Inflammatory macrophage treated with lipopolysaccharide for 4 hours (primary cell): ENCODE results near the gene TFDP1.
"Not testable (repeated sequence)": the region's sequence is repeated elsewhere in the genome, so short reads cannot be mapped to it uniquely, and the experiment has no call there.

Experiments used
- DNase-seq: peaks from one replicate; pipeline ENCODE4 v3.0.0-alpha.2; 2020

TFDP1 gene

GRCh38 chr13:113620036-113620796 lies 35.7 kb downstream of the TFDP1 start:
- DNase-seq, result no peak

GRCh38 chr13:113621046-113621445 lies 36.5 kb downstream of the TFDP1 start:
- DNase-seq, result no peak

- not testable (repeated sequence) for DNase-seq
Observed at GRCh38 chr13:113621498-113621897, 36.9 kb downstream of the TFDP1 start.

GRCh38 chr13:113621986-113622550 lies 37.5 kb downstream of the TFDP1 start:
- DNase-seq, result not testable (repeated sequence)

- no peak for DNase-seq
Observed at GRCh38 chr13:113622791-113623490, 38.4 kb downstream of the TFDP1 start.

GRCh38 chr13:113623491-113624234 lies 39.1 kb downstream of the TFDP1 start:
- DNase-seq, result peak; percentile 13

GRCh38 chr13:113624235-113624587 lies 39.7 kb downstream of the TFDP1 start:
- DNase-seq, result no peak

GRCh38 chr13:113624640-113625304 lies 40.2 kb downstream of the TFDP1 start:
- DNase-seq, result not testable (repeated sequence)

- DNase-seq, result no peak
Observed at GRCh38 chr13:113625965-113626721, 41.6 kb downstream of the TFDP1 start.

- no peak for DNase-seq
Observed at GRCh38 chr13:113627136-113627535, 42.6 kb downstream of the TFDP1 start.

GRCh38 chr13:113628291-113629270 lies 44.0 kb downstream of the TFDP1 start:
- no peak for DNase-seq

- DNase-seq, result no peak
Observed at GRCh38 chr13:113629866-113630265, 45.3 kb downstream of the TFDP1 start.

GRCh38 chr13:113630296-113630695 lies 45.7 kb downstream of the TFDP1 start:
- DNase-seq, result no peak

GRCh38 chr13:113630804-113631203 lies 46.3 kb downstream of the TFDP1 start:
- no peak for DNase-seq

GRCh38 chr13:113631341-113632095 lies 47.0 kb downstream of the TFDP1 start:
- DNase-seq, result no peak

- no peak for DNase-seq
Observed at GRCh38 chr13:113632706-113633484, 48.3 kb downstream of the TFDP1 start.

- DNase-seq, result no peak
Observed at GRCh38 chr13:113633485-113633873, 48.9 kb downstream of the TFDP1 start.

GRCh38 chr13:113634279-113635047 lies 49.9 kb downstream of the TFDP1 start:
- no peak for DNase-seq
